ENCODE data around the gene STMN3. TPM values are rescaled to one million over a fixed set of nuclear protein-coding genes. Genes with fewer than 3 reads are reported as not detected.

The STMN3 gene
- total RNA-seq, 1 donor from 2014 or later = 40.8 TPM

GRCh38 chr20:63685269-63686026, 32.2 kb upstream of the STMN3 start:
- TF ChIP-seq CTCF (IDR thresholded peaks at IDR 0.05; ENCODE audit: insufficient read depth, low read length, poor library complexity, severe bottlenecking) = no peak
- Histone ChIP-seq H3K36me3 (ENCODE audit: control insufficient read depth, insufficient read depth, low read length) (no peaks in the 10 kb centered on the region), H3K4me3 (ENCODE audit: low read depth, low read length) (no peak overlapping the region), H3K27me3 (ENCODE audit: control insufficient read depth, insufficient read depth, low read length) (no peaks in the 10 kb centered on the region)
- no peak for DNase-seq (ENCODE audit: low read depth)

GRCh38 chr20:63682384-63683139, 29.3 kb upstream of the STMN3 start:
- DNase-seq (ENCODE audit: low read depth) = peak; percentile 96
- TF ChIP-seq CTCF (IDR thresholded peaks at IDR 0.05; ENCODE audit: insufficient read depth, low read length, poor library complexity, severe bottlenecking) = no peak
- no peak overlapping the region for H3K4me3 ChIP-seq (ENCODE audit: low read depth, low read length)
- H3K36me3 ChIP-seq (ENCODE audit: control insufficient read depth, insufficient read depth, low read length) = no peaks in the 10 kb centered on the region
- no peaks in the 10 kb centered on the region for H3K27me3 ChIP-seq (ENCODE audit: control insufficient read depth, insufficient read depth, low read length)

GRCh38 chr20:63681609-63682142, 28.5 kb upstream of the STMN3 start:
- Histone ChIP-seq H3K4me3 (ENCODE audit: low read depth, low read length) (no peak overlapping the region), H3K36me3 (ENCODE audit: control insufficient read depth, insufficient read depth, low read length) (no peaks in the 10 kb centered on the region), H3K27me3 (ENCODE audit: control insufficient read depth, insufficient read depth, low read length) (no peaks in the 10 kb centered on the region)
- TF ChIP-seq CTCF (IDR thresholded peaks at IDR 0.05; ENCODE audit: insufficient read depth, low read length, poor library complexity, severe bottlenecking) = no peak
- no peak for DNase-seq (ENCODE audit: low read depth)

GRCh38 chr20:63680857-63681608, 27.8 kb upstream of the STMN3 start:
- no peak for TF ChIP-seq CTCF (IDR thresholded peaks at IDR 0.05; ENCODE audit: insufficient read depth, low read length, poor library complexity, severe bottlenecking)
- no peak overlapping the region for H3K4me3 ChIP-seq (ENCODE audit: low read depth, low read length)
- DNase-seq (ENCODE audit: low read depth) = no peak
- no peaks in the 10 kb centered on the region for H3K36me3 ChIP-seq (ENCODE audit: control insufficient read depth, insufficient read depth, low read length)
- no peaks in the 10 kb centered on the region for H3K27me3 ChIP-seq (ENCODE audit: control insufficient read depth, insufficient read depth, low read length)

GRCh38 chr20:63680427-63680826, 27.2 kb upstream of the STMN3 start:
- Histone ChIP-seq H3K36me3 (ENCODE audit: control insufficient read depth, insufficient read depth, low read length) (no peaks in the 10 kb centered on the region), H3K4me3 (ENCODE audit: low read depth, low read length) (no peak overlapping the region), H3K27me3 (ENCODE audit: control insufficient read depth, insufficient read depth, low read length) (no peaks in the 10 kb centered on the region)
- DNase-seq (ENCODE audit: low read depth) = no peak
- no peak for TF ChIP-seq CTCF (IDR thresholded peaks at IDR 0.05; ENCODE audit: insufficient read depth, low read length, poor library complexity, severe bottlenecking)

All from kidney epithelial cell (primary cell).